ENCODE results near the gene CIROP.

DNA sequence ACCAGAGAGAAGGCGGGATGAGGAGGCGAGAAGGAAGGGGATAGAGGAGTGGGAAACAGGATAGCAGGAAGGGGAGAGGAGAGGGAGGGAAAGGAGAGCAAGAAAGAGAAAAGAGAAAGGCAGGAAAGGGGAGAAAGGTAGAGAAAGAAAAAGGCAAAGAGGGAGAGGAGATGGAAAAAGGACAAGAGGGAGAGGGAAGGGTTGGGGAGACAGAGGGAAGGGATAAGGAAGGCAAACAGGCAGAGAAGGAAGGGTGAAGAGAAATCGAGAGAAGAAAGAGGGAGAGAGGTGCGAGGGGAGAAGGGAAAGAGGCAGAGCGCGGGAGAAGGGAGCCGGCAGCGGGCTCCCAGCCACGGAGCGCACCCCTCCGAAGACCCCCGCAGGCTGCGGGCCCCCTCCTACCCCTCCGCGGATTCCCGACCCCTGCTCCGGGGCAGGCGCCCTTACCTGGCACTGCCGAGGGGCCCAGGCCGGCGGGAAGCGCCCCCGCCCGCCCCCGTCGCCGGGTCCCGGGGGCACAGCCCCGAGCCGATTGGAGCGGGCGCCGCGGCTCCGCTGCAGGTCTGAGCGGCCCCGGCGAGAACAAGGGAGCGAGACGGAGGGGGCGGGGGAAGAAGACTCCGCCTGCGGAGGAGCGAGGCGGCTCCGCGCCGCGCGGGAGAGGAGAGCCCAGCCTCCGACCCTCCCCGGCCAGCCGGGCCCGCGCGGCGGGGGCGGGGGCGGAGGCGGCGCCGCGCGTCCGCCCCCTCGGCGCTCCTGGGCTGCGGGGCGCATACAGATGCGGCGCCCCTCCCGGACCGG is 47.6 kb downstream of the CIROP start, which contains the start of gene CDH24:
- no peak for TF ChIP-seq CTCF (IDR thresholded peaks at IDR 0.05; ENCODE audit: low read depth, low read length, poor library complexity, severe bottlenecking)
- no peak for TF ChIP-seq EZH2phosphoT487 (IDR thresholded peaks at IDR 0.05; ENCODE audit: borderline replicate concordance, low read length)
